GM15510 (cell line): ENCODE results near the gene THSD4.

Experiments
- POLR2A ChIP-seq: IDR thresholded peaks from 3 replicates; pipeline ENCODE4 v1.6.1; 2011; ENCODE audit warnings: borderline replicate concordance; ENCODE audit not compliant: insufficient read length; ENCODE audit errors: extremely low read depth

The THSD4 gene

DNA sequence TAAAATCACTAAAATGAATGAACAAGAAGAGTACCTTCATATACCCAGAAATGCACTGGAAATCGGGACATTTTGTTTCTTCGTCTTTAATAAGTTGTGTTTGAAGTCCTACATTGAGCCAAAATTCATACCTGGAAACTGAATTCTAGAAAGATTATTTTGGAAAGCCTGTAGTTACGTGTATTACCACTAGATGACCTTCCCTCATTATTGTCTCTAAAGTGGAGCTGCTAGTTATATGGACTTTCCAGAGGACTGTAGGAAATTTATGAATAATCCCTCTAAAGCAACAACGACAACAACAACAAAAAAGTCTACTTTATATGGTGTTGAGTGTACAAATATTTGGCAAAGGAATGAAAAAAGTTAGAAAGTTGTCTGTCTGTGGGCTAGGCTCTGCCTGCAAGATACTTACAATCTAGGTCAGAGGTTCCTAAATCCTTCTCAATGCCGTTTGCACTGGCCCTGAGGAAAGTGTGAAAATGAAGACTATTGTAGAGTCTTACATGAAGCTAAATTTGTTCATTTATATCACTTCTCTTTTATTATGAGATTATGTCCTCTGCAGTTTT is 460.3 kb downstream of the THSD4 start:
- no peak for TF ChIP-seq POLR2A

- TF ChIP-seq POLR2A = no peak
Measured at GRCh38 chr15:71577071-71577470, 461.8 kb downstream of the THSD4 start.

DNA sequence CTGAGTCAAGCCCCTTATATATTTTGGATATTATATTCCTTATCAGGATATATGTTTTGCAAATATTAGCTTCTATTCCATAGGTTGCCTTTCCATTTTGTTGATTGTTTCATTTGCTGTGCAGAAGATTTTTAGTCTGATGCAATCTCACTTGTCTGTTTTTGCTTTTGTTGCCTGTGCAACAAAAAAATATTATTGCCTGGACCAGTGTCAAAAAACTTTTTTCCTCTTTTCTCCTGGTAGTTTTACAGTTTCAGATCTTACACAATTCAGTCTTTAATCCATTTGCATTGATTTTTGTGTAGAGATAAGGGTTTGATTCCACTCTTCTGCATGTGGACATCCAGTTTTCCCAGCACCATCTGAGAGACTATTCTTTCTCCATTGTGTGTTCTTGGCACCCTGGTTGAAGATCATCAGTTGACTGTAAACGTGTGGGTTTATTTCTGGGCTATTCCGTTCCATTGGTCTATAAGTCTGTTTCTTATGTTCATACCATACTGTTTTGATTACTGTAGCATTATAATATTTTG is 466.2 kb downstream of the THSD4 start:
- TF ChIP-seq POLR2A = no peak

DNA sequence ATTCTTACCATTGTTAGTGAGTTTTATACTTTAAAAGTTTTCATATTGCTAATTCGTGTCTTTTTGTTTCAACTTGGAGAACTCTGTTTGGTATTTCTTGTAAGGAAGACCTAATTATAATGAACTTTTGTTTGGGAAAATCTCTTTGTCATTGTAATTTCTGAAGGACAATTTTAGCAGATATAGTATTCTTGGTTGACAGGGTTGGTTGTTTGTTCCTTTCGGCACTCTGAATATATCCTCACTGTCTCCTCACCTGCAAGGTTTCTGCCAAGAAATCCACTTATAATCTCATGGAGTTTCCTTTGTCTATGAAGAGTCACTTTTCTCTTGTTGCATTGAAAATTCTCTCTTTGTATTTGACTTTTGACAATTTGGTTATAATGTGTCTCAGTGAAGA is 469.9 kb downstream of the THSD4 start:
- no peak for TF ChIP-seq POLR2A

DNA sequence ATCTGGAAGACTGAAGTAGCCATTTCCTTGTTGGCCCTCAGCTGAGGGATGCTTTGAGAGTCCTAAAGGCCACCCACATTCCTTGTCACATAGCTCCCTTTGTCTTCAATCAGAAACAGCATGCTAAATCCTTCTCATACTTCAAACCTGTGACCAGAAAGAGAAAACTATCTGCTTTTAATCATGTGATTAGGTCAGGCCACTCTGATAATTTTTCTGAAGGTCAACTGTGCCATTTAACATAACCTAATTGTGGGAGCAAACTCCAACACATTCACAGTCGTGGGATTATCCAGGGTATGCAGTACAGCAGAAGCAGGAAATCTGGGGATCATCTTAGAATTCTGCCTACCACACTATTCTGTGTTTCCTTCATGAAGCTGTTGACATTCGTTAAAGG is 471.2 kb downstream of the THSD4 start:
- TF ChIP-seq POLR2A = no peak

GRCh38 chr15:71588746-71589145 is 473.5 kb downstream of the THSD4 start:
- no peak for TF ChIP-seq POLR2A

DNA sequence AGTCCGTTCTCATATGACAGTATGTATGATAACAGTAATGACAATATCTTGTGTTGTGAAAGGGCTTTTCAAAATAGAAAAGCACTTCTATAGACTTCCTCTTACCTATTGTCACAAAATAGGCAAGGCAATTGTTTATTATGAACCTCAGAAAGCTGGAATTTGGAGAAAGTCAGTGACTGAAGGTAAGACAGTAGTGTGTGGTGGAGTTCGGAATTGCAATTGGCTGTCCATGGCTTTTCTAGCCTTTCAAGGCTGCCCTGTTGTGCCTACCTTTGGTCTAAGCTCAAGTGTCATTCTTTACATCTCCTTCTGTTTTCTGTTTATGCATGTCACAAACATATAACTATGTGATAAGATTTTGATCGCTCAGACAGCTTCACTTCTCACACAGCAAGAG is 475.8 kb downstream of the THSD4 start:
- no peak for TF ChIP-seq POLR2A

- TF ChIP-seq POLR2A = no peak
Measured at GRCh38 chr15:71592203-71592602, 476.9 kb downstream of the THSD4 start.

DNA sequence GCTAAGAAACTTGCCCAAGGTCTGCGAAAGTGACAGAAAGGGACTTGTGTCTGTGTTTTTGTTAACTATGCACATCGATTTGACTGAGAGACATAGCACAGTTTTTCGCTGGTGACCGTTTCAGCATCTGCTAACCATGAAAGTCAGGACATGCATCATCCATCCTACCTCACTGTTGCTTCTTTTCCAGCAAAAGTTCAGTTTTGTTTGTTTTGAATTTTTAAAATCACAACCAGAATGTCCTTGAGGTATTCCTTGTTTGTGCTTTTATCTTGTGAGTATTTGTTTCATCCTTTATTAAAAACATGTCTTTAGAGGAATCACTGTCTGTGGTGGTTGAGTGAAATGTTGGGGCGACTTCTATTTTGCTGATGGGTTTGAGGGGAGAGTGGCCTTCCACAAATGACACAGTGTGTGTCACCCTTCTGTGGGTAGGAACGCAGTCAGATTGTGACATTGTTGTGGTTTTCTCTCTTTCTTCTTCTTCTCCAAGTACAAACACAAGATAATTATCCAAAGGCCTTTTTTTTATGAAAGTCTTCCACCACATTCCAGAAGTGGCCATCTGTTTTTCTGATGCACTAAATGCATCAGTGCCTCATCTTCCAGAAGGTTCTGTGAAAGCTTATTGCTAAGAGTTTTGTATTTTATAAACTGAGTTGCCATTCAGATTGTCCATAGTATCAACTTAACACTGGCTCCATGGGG is 480.7 kb downstream of the THSD4 start:
- no peak for TF ChIP-seq POLR2A

DNA sequence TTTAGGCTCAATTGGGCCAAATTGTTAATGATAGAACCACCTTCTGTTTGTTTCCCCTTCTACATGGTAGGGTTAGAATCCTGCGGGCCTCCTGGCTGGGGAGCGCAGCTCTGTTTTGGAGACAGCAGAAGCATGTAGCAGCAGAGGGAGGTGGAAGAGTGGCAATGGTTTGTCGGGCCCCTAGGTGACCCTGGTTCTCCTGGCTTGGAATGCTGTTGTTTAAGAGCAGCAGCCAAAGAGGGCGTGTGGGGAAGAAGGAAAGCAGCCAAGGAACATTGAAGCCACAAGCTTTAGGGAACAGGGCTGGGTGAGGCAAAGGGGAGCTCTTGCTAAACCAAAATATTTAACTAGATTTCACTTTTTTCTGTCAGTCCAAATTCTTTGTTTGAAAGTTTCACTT is 481.4 kb downstream of the THSD4 start:
- no peak for TF ChIP-seq POLR2A

DNA sequence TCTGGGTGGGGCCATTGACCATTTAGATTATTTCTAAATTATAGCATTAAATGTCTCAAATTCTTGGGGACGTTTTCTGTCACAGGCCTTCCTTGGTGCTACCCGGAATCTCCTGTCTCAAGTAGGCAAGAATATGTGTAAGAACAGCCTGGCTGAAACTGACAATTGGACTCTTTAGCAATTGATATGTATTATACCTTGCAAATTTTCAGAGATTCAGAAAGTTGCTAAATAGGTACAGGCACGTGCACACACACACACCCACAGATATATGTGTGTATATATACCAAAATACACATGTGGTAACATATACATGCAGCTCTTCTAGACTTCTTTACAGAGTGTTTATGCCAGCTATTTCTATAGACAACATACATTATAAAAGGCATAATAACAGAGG is 481.9 kb downstream of the THSD4 start:
- TF ChIP-seq POLR2A = no peak

GRCh38 chr15:71597637-71598036 is 482.4 kb downstream of the THSD4 start:
- TF ChIP-seq POLR2A = no peak

DNA sequence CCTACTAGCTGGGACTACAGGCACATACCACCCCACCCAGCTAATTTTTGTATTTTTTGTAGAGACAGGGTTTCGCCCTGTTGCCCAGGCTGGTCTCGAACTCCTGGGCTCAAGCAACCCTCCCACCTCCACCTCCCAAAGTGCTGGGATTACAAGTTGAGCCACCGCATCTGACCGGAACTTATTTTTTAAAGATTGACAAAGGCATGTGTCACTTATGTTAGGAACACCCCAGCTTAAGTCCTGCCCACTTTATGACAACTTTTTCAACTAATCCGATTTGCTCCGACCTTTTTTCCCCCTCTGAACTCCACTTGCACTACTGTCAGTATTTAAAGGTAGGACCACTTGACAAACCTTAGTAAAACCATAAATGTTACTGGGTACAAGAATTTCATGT is 483.5 kb downstream of the THSD4 start:
- TF ChIP-seq POLR2A = no peak

DNA sequence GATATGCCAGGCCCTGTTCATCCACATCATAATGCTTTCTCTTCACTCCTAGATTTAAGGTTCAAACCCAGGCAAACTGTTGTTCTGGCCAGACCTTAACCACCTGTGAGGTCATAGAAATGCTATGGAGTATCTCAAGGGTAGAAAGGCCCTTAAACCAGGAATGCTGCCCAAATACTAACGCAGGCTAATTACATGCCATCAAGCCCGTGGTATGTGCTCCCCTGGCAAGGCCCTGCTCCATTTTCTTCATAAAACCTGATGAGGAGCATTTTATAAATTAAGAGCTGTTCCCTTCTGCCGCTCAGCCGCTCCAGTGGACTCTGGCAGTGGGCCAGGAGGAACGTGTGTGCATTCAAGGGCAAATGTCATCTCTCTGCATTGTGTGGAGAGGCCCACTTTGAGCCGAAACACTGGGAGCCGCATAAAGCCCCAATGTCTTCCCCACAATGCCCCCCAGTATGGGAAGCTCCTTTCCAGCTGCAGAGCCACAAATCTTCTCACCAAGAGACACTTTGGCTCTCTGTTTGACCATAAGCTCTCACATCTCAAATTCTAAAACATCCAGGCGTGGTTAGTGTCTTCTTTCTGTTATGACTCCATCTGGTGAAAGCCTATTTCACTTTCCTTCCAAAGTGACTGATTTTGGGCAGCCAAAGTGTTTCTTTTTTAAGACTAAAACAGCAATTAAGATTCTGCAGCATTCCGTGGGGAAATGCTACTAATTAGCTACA is 484.3 kb downstream of the THSD4 start:
- TF ChIP-seq POLR2A = no peak

DNA sequence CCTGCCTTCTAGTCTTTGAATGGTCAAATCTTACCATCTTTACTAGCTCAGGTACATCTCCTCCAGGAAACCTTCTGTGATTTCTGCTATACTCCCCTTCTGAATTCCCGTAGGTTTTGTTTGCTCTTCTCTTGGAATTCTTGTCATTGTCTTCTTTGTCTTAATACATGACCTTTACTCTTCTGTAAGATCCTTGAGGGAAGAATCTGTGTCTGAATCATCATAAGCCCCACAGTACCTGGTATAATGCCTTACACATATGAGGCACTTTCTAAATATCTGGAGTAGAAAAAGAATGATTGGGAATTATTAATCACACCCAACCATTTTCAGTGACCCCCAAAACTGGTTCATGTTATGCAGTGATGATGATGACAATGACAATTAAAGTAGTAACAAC is 485.0 kb downstream of the THSD4 start:
- no peak for TF ChIP-seq POLR2A

DNA sequence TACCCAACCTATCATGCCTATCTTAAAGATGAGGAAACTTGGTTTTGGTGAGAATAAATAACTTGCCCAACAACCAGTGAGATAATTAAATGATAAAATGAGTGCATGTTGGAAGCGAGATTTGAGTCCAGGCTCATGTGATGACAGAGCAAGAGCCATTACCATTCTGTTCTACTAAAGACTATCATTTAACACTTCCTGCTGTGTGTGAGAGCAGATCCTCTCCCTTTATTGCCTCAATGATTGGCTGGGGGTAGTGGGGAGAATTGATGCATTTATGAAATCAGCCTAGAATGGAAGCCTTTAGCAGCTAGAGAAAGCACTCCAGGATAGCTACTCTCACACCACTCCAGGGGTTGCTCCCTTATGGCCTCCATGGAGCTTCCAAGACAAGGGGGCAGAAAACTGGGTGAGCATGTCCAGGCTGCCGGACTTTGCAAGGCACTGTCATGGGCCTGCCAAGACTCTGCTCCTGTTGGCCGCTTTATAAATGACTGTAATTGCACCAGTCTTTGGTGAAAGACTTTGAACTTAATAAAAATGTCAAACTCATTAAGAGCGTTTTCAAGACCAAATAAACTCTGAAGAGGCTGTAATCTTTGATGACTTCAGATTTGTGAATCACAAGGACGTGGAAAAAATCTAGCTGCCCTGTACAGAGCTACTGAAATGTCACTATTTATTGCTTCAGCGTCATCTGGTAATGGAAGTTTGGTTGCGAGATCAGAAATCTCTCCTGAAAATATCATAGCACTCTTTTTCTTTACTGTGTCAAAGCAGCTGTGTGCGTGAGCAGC is 486.0 kb downstream of the THSD4 start:
- TF ChIP-seq POLR2A = no peak

- no peak for TF ChIP-seq POLR2A
Measured at GRCh38 chr15:71603379-71603778, 488.1 kb downstream of the THSD4 start.
